GM18526 (cell line): ENCODE data around the gene TMEM53.

Source experiments
- POLR2A ChIP-seq: IDR thresholded peaks from 3 replicates; pipeline ENCODE4 v1.6.1; 2011; ENCODE audit not compliant: insufficient read length; ENCODE audit errors: extremely low read depth

TMEM53 gene

DNA sequence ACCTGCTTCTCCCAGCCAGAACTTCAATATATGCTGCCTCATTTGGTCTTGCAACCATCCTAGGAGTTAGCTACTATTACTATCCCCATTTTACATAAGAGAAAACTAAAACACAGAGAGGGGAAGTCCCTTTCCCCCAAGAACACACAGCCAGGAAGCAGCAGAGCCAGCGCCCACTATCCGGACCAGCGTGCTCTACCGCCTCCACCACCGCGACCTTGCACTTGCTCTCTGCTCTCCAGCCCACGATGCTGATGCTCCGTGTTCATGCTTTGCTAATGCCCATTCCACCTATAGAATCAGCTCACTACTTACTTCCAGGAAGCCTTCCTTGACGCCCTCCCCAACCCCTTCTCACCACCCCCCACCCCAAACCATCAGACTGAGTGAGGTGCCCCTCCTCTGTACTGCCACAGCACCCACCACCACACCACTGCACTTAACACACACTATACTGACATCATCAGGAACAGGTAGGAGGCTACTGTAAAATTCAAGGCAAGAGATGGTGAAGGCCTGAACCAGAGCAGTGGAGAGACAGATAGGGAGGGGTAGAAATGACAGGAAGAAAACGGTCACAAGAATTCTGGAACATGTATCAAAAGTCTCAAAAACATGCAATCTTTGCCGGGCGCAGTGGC lies 9.4 kb downstream of the TMEM53 start:
- TF ChIP-seq POLR2A, result no peak

GRCh38 chr1:44663417-44663816 lies 10.9 kb downstream of the TMEM53 start:
- TF ChIP-seq POLR2A, result no peak

DNA sequence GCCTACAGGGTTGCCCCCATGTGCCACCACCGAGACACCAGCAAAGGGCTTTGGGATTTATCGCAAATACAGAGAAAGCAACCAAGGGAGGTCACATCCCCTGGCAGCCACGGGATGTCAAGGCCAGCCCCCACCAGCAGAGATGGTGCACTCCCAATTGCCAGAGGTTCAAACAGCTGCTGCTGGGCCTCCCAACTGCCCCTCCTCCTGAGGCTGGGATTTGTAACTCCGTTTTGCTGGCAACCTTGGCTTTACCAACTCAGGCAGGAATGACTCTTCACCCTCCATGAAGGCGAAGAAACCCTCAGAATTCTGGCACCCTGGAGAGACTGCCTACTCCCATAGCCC lies 11.6 kb downstream of the TMEM53 start:
- no peak for TF ChIP-seq POLR2A

DNA sequence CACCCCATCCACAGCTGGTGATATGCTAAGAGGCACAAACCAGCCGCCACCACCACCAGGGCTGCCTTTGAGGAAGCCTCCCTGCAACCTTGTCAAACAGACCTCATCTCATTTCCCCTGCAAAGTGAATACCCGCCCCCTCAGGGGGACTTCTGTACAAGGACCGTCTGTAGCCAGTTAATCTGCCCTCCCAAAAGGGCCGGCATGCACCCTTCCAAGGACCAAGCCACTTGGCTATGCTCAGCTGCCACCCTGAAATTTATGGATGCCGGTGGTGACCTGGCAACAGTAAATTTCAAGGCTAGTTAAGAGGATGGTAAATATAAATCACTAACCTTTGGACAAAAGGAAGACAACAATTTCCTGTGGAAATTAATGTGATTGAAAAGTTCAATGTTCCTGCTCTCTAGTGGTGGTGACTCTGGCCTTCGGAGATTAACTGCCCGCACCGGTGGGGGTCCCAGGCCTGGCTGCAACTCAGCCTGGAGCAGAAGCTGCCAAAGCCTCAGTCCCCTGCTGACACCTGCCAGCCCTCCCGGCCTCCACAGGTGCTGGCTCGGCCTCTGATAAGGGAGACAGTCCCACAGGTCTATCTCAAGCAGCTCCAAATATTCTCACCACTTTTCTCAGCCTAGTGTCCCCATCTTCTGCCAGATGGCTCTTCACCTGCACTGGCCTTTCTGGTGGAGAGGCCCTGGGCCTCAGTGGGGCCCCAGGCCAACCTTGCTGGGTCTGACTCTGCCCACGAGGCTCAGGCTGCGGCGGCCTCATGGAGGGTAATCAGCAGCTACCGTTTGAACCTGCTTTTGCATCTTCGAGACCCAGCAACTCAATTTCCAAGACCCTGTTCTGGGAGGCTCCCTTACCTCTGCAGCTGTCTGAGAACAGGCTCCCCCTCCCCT lies 12.2 kb downstream of the TMEM53 start:
- no peak for TF ChIP-seq POLR2A

DNA sequence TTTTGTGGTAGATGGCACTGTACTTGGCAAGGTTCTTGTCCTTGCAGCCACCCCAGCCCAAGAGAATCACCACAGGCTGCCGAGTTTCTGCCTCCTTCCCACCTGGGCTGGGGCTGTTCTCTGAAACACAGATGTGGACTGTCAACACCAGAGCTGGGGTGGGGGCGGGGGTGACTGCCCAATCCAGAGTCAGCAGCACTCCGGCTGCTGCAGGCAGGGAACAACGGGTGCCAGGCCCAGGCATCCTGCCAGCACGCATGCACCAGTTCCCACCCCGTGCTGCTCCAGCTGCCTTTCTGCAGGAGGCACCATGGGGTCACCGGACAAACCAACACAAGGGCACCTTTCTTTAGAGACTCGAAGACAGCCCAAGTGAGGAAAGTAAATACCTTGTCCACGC lies 14.1 kb downstream of the TMEM53 start:
- no peak for TF ChIP-seq POLR2A

DNA sequence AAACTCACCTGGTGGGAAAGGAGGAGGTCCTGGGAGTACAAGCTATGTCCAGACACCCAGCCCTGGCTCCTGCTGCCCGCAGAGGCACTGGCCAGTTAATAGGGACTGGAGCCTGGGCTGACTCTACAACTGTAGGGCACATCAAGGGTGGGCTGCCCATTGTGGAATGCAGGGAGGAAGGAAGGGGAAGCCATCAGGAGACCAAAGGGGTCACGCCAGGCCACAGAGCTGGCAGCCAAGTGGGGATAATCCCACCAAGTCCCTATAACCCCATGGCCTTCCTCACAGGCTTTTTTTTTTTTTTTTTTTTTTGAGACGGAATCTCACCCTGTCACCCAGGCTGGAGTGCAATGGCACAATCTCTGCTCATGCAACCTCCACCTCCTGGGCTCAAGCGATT lies 14.7 kb downstream of the TMEM53 start:
- no peak for TF ChIP-seq POLR2A

- TF ChIP-seq POLR2A, result no peak
These were observed 18.7 kb downstream of the TMEM53 start for GRCh38 chr1:44655609-44656008.

GRCh38 chr1:44654621-44655187 lies 19.6 kb downstream of the TMEM53 start:
- TF ChIP-seq POLR2A, result no peak

DNA sequence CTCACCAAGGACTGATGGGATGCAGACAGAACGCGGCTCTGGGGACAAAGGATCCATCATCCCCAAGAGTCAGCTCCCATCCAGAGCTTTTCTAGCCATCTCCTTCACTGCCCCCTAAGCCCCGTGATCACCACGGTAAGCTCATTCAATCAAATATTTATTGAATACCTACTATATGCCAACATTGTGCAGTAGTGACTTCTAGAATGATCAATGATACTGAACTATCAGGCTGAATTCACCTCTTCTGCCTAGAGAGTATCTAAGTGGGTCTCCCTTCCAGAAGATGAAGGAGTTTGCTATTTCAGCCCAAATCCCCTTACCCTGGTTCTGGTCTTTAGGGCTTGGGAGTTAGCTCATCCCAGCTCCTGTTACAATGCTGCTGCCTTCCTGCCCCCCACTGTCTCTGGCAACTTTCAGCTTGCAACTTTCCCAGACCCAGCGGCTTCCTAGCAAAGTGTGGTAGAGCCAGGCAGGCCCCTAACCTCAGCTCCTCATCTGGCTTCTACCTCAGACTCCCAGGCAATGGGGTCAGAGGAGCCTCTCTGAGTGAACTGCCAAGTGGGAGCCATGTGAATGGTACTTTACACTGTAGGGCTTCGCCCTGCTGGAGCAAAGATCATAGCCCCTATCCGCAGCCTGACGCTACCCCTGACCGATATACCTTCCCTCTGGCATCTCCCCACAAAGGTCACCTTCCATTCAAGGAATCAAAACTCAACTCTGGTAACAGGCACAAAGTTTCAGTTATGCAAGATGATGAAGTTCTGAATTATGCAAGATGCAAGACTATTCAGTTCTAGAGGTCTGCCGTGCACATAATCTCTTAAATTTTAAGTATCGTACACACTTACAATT lies 20.9 kb downstream of the TMEM53 start:
- TF ChIP-seq POLR2A, result peak; percentile 5

GRCh38 chr1:44652445-44653106 lies 21.7 kb downstream of the TMEM53 start:
- TF ChIP-seq POLR2A, result peak; percentile 6

DNA sequence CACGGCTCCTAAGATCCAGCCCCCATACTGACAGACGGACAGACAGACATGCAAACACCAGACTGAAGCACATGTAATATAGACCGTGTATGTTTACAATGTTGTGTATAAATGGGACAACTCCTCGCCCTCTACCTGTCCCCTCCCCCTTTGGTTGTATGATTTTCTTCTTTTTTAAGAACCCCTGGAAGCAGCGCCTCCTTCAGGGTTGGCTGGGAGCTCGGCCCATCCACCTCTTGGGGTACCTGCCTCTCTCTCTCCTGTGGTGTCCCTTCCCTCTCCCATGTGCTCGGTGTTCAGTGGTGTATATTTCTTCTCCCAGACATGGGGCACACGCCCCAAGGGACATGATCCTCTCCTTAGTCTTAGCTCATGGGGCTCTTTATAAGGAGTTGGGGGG lies 23.2 kb downstream of the TMEM53 start:
- no peak for TF ChIP-seq POLR2A

DNA sequence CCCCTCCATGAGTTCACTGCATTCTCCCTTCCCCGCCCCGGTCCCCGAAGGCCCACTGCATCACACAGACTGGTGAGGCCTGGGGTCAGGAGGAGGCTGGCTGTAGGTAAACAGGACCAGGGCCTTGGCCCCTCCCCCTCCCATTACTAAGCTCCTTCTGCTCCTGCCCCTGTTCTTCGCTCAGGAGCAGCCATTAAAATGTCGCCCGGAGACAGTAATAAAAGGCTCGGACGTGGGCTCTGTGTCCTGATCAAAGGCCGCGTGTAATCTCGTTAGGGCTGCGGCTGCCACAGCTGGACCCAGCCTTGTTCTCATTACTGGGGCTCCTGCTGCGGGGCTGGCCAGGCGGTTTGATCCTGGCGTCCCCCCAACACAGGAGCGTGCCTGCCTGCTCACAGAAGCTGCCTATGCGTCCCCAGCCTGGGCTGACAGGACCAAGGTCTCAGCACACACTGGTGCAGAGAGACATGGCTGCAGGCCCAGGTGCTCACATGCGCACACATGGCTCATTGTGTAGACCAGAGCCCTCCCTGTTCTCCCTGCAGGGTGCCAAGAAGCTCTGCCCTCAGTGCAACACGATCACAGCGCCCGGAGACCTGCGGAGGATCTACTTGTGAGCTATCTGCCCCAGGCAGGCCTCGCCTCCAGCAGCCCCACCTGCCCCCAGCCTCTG lies 24.0 kb downstream of the TMEM53 start:
- no peak for TF ChIP-seq POLR2A

DNA sequence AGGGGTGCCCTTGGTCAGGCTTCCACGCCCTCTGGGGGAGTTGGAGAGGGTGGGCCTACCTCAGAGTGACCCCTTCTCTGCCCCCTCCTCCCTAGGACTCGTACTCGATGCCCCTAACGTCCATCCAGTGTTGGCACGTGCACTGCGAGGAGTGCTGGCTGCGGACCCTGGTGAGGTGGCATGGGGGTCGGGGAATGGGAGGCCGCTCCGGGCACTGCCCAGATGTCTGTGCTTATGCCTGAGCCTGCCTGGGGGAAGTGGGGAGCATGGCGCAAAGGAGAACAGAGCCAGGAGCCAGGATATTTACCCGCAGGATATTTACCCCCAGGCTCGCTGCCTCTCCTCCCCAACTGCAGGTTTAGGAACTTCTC lies 24.5 kb downstream of the TMEM53 start:
- no peak for TF ChIP-seq POLR2A

- no peak for TF ChIP-seq POLR2A
These were observed 25.6 kb downstream of the TMEM53 start for GRCh38 chr1:44648529-44649250.
